ENCODE results near the gene GAN.
"Not testable (repeated sequence)": the region's sequence is repeated elsewhere in the genome, so short reads cannot be mapped to it uniquely, and the experiment has no call there.

GAN gene

GRCh38 chr16:81401035-81401950 is 86.5 kb downstream of the GAN start:
- DNase-seq = no peak

GRCh38 chr16:81403208-81403600 is 88.4 kb downstream of the GAN start:
- no peak for DNase-seq

DNA sequence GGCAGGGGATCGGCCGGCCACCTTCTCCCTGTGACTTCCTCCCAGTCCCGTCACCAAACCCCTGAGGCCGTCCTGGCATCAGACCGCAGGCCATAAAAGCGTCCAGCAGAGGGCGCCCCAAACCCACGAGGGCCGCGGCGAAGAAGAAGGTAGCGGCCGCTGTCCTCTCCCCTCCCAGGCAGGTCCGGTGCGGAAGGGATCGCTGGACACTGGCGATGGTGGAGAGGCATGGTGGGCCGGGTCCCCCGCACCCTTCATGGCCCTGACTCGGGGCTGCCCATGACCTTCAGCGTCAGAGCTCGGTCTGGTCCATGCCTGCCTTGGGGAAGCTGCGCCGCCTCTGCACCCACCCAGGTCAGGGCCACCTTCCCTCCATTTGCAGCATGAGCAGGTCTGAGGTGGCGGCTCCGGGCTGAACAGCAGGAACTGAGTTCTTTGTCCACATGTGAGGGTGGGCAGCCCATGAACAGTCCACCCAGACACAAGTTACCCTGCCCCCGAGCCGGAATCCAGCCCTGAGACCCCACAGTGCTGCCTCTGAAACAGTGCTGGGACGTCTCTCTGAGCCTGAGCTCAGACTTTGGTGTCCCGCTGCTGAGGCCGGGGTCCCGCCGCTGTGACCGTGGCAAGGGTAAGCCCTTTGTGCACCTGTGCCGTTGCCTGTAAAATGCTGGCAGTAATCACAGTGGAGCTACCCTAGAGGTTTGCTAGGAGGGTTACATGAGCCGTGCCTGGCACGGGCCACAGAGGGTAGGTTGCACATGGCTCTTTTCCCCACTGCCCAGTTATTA is 89.0 kb downstream of the GAN start:
- peak; percentile 76 to 77 for DNase-seq

DNA sequence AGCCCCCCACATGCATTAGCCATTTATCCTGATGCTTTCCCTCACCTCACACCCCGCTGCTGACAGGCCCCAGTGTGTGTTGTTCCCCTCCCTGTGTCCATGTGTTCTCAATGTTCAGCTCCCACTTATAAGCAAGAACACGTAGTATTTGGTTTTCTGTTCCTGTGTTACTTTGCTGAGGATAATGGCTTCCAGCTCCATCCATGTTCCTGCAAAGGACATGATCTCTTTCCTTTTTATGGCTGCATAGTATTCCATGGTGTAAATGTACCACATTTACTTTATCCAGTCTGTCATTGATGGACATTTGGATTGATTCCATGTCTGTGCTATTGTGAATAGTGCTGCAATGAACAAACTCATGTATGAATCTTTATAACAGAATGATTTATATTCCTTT is 90.2 kb downstream of the GAN start:
- not testable (repeated sequence) for DNase-seq

- no peak for DNase-seq
These were observed 90.9 kb downstream of the GAN start for GRCh38 chr16:81405702-81406113.

DNA sequence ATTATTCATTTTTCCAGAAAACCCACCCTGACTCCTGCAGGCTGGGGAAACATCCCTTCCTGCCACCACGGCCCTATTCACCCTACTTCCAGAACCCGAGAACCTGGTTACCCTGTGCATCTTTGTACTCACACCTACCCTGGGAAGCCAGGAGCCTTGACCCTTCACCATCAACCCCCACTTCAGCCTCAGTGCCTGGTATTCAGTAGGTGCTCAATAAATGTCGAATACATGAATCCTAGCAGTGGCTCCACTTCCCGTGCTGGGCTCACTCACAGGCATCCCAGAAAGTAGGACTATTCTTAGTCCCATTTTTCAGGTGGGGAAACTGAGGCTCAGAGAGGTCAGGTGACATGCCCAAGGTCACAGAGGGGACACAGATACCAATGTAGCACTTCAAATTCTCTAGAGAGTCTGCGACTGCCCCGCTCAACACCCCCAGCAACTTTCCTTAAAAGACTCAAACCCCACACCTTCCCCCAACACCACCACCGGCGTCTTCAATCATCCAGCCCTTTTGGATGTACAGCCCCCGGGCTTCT is 93.7 kb downstream of the GAN start:
- no peak for DNase-seq

DNA sequence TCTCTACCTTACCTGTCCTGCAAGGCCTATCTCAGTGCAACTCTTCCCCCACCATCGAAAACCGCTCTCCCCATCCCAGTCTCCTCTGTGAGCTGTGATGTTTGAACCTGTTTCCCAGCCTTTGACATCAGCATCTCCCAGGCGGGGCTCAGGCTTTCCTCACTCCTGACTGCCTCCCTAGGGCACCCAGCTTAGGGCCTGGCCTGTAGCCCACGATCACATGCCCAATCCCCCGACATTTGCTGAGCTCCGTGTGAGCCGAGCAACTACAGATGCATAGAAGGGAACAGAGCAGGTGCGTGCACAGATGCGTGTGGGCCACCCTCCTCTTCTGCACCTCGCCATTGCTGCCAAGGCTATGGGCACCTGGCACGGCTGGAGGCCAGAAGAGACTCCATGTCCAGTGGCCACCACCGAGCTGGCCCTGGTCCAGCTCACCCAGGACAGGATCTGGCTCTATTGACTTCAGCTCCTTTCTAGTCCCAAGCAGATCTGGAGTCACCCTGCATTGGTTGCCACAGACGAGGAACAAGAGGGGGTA is 94.3 kb downstream of the GAN start:
- no peak for DNase-seq

- DNase-seq = no peak
These were observed 96.0 kb downstream of the GAN start for GRCh38 chr16:81410643-81411293.

GRCh38 chr16:81413245-81413990 is 98.7 kb downstream of the GAN start:
- DNase-seq = no peak

DNA sequence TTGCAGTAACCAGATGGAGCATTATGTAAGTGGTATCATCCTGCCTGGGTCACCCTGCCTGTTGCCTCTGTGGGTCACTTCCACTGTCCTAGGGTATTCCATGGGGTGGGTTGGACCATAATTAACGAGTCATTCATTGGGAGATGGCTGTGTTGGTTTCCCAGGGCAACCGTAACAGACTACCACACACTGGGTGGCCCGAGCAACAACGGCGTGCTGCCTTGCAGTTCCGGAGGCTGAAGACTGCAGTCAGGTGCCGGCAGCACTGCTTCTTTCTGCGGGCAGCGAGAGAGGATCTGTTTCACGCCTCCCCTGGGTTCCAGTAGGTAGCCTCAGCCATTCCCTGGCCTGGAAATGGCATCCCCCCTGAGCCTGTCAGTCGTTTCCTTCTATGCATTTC is 101.0 kb downstream of the GAN start:
- DNase-seq = no peak

GRCh38 chr16:81416749-81417148 is 102.0 kb downstream of the GAN start:
- DNase-seq = no peak

DNA sequence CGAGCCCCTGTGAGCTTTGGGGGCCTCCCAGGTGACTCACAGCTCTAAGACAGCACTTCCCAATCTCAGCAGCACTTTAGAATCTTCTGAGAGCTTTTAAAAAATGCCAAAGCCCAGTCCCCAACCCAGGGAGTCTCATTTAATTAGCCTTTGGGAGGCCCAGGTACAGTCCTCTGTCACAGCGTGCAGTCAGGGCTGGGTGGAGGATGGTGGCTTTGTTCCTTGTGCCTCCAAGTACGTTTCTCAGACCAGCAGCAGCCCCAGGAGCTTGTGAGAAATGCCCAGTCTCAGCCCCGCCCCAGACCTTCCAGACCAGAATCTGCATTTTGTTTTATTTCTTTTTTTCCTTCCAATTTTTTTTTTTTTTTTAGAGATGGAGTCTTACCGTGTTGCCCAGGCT is 102.4 kb downstream of the GAN start:
- DNase-seq = no peak

- no peak for DNase-seq
These were observed 105.0 kb downstream of the GAN start for GRCh38 chr16:81419806-81420205.

GRCh38 chr16:81421126-81421525 is 106.4 kb downstream of the GAN start:
- DNase-seq = no peak

GRCh38 chr16:81421536-81421935 is 106.8 kb downstream of the GAN start:
- no peak for DNase-seq

DNA sequence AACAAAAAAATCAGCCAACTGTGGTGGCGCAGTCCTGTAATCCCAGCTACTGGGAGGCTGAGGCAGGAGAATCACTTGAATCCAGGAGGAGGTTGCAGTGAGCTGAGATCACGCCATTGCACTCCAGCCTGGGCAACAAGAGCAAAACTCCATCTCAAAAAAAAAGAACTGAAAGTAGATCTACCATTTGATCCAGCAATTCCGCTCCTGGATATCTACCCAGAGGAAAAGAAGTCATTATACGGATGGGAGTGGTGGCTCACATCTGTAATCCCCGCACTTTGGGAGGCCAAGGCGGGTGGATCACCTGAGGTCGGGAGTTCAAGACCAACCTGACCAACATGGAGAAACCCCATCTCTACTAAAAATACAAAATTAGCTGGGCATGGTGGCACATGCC is 107.4 kb downstream of the GAN start:
- DNase-seq = not testable (repeated sequence)

- DNase-seq = peak; percentile 21 to 34
These were observed 110.0 kb downstream of the GAN start for GRCh38 chr16:81424771-81425170.

GRCh38 chr16:81427219-81427618 is 112.5 kb downstream of the GAN start:
- DNase-seq = no peak

GRCh38 chr16:81429045-81429521 is 114.3 kb downstream of the GAN start:
- peak; percentile 53 to 60 for DNase-seq

DNA sequence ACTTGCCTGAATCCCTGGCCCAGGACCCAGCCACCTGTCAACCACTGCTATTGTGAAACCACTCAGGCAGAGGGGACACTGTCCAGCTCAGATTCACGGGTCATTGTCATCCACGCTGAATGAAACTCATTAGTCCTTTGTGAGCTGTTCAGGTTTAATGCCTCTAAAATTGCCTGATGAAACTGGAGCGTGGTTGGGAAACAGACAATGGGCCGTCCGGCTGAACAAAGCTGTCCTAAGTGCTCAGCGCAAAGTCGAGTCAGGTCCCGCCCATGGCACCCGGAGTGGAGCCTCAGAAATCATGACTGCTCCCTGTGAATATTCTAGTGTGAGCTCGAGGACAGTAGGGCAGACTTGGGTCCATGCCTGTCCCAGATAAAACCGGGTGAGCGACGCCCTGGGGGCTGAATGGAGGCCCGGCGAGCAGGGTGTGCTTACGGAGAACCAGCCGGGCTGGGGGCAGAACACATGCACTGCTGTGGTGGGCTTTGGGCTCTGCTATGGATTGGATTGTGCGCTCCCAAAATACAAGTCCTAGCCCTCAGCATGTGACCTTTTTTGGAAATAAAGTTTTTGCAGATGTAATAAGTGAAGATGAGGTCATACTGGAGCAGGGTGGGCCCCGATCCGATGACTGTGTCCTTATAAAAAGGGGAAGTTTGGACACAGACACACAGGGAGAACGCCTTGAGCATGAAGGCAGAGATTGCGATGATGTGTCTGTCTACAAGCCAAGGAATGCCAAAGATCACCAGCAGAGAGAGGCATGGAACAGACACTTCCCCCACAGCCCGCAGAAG is 117.0 kb downstream of the GAN start:
- no peak for DNase-seq

GRCh38 chr16:81432937-81433557 is 118.3 kb downstream of the GAN start:
- no peak for DNase-seq
